SU-DHL-6 (cell line): Measurements from ENCODE around the gene PI4KA.
"Not testable (repeated sequence)": the region's sequence is repeated elsewhere in the genome, so short reads cannot be mapped to it uniquely, and the experiment has no call there.

Experiments used
- CTCF ChIP-seq: fragments of 200-600 bp; sonication (generic); IDR thresholded peaks from one replicate; pipeline ENCODE4 v1.5.1; 2017; ENCODE audit warnings: antibody characterized with exemption, mild to moderate bottlenecking, low read length, moderate library complexity; ENCODE audit not compliant: insufficient read depth, poor library complexity, severe bottlenecking
- EZH2phosphoT487 ChIP-seq: fragments of 200-600 bp; sonication (generic), shearing (Covaris generic); conservative IDR thresholded peaks from 2 replicates; pipeline ENCODE4 v1.6.1; 2018; ENCODE audit warnings: mild to moderate bottlenecking, antibody characterized with exemption, low read length, moderate library complexity, mixed read lengths

GRCh38 chr22:20697481-20698113 is 161.0 kb downstream of the PI4KA start:
- TF ChIP-seq CTCF, EZH2phosphoT487: not testable (repeated sequence)
